PFSK-1 (cell line): ENCODE data around the gene CAND2.

Experiments
- FOXP2 ChIP-seq: optimal IDR thresholded peaks from 2 replicates; pipeline ENCODE3; 2011; ENCODE audit warnings: borderline replicate concordance, control low read depth, inconsistent platforms; ENCODE audit not compliant: insufficient read depth; ENCODE audit errors: extremely low read length, extremely low read depth
- POLR2AphosphoS5 ChIP-seq: IDR thresholded peaks from 2 replicates; pipeline ENCODE4 v1.6.1; 2012; ENCODE audit warnings: low read depth, mild to moderate bottlenecking, control low read depth, low read length, moderate library complexity
- TAF1 ChIP-seq: IDR thresholded peaks from 2 replicates; pipeline ENCODE4 v1.6.1; 2012; ENCODE audit warnings: low read length, control low read depth, borderline replicate concordance; ENCODE audit not compliant: insufficient read depth
- TF ChIP-seq, protein P1 (sequence below), 2 experiments: IDR thresholded peaks; 2 replicates each; pipeline versions ENCODE4 v1.6.1 to v1.8.0; 2011 to 2012; ENCODE audit warnings: low read depth in 2 of 2, low read length in 2 of 2, control low read depth in 1 of 2, inconsistent platforms in 1 of 2, mild to moderate bottlenecking in 1 of 2, moderate library complexity in 1 of 2; ENCODE audit not compliant: insufficient read depth in 1 of 2

DNA sequence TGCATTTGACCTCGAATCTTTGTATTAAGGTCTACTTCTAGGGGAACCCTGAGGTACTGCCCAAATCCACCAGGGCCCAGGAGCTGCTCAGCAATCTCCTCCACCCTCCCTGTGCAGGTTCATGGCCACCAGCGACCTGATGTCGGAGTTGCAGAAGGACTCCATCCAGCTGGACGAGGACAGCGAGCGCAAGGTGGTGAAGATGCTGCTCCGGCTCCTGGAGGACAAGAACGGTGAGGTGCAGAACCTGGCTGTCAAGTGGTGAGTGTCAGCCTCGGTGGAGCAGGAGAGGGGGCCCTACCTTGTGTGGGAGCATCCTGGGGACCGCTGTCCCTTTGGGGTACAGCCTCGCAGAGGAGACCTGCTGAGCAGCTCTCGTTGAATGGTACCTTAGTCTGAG, 6.9 kb downstream of the CAND2 start:
- TF ChIP-seq, protein P1, sequence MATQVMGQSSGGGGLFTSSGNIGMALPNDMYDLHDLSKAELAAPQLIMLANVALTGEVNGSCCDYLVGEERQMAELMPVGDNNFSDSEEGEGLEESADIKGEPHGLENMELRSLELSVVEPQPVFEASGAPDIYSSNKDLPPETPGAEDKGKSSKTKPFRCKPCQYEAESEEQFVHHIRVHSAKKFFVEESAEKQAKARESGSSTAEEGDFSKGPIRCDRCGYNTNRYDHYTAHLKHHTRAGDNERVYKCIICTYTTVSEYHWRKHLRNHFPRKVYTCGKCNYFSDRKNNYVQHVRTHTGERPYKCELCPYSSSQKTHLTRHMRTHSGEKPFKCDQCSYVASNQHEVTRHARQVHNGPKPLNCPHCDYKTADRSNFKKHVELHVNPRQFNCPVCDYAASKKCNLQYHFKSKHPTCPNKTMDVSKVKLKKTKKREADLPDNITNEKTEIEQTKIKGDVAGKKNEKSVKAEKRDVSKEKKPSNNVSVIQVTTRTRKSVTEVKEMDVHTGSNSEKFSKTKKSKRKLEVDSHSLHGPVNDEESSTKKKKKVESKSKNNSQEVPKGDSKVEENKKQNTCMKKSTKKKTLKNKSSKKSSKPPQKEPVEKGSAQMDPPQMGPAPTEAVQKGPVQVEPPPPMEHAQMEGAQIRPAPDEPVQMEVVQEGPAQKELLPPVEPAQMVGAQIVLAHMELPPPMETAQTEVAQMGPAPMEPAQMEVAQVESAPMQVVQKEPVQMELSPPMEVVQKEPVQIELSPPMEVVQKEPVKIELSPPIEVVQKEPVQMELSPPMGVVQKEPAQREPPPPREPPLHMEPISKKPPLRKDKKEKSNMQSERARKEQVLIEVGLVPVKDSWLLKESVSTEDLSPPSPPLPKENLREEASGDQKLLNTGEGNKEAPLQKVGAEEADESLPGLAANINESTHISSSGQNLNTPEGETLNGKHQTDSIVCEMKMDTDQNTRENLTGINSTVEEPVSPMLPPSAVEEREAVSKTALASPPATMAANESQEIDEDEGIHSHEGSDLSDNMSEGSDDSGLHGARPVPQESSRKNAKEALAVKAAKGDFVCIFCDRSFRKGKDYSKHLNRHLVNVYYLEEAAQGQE (IDR thresholded peaks at IDR 0.05; ENCODE audit: insufficient read depth in 1 of 2, low read depth in 2 of 2, low read length in 2 of 2) = no peak
- TF ChIP-seq POLR2AphosphoS5 = no peak
- no peak for TF ChIP-seq TAF1
- TF ChIP-seq FOXP2 = no peak
